GM19455 (cell line): ENCODE measurements around the gene PSD2.

Source experiments
- ATAC-seq: cut with Tn5 transposase; IDR thresholded peaks from one replicate; pipeline ENCODE4 v1.9.1; 2021; ENCODE audit not compliant: unreplicated experiment

PSD2 gene

GRCh38 chr5:139795074-139796001 lies at the start of gene PSD2:
TSS of gene PSD2 (plus strand) at chr5:139795808. CDS start at chr5:139809441, 13,633 bp downstream.
- ATAC-seq = no peak

GRCh38 chr5:139746691-139747582 lies 48.7 kb upstream of the PSD2 start:
- no peak for ATAC-seq

GRCh38 chr5:139747583-139748504 lies 47.8 kb upstream of the PSD2 start:
- no peak for ATAC-seq

GRCh38 chr5:139748505-139748826 lies 47.1 kb upstream of the PSD2 start:
- no peak for ATAC-seq

GRCh38 chr5:139749242-139749641 lies 46.4 kb upstream of the PSD2 start:
- no peak for ATAC-seq

- no peak for ATAC-seq
Measured at GRCh38 chr5:139751236-139751635, 44.4 kb upstream of the PSD2 start.

- ATAC-seq = no peak
Measured at GRCh38 chr5:139752506-139753473, 42.8 kb upstream of the PSD2 start.

- no peak for ATAC-seq
Measured at GRCh38 chr5:139755892-139756671, 39.5 kb upstream of the PSD2 start.

GRCh38 chr5:139756971-139757370 lies 38.6 kb upstream of the PSD2 start:
- ATAC-seq = no peak

- ATAC-seq = no peak
Measured at GRCh38 chr5:139757727-139758509, 37.7 kb upstream of the PSD2 start.

- no peak for ATAC-seq
Measured at GRCh38 chr5:139758510-139759075, 37.0 kb upstream of the PSD2 start.

- ATAC-seq = no peak
Measured at GRCh38 chr5:139759219-139759721, 36.3 kb upstream of the PSD2 start.

GRCh38 chr5:139760066-139761056 lies 35.2 kb upstream of the PSD2 start:
- ATAC-seq = no peak

GRCh38 chr5:139761057-139761450 lies 34.6 kb upstream of the PSD2 start:
- ATAC-seq = no peak

GRCh38 chr5:139761501-139761900 lies 34.1 kb upstream of the PSD2 start:
- ATAC-seq = no peak

GRCh38 chr5:139762615-139763170 lies 32.9 kb upstream of the PSD2 start:
- ATAC-seq = no peak
